ENCODE measurements around the gene RAB7A.

- TF ChIP-seq POLR2A (IDR thresholded peaks at IDR 0.05) (no peak), EP300 (IDR thresholded peaks at IDR 0.05) (no peak), POLR2AphosphoS5 (IDR thresholded peaks at IDR 0.05) (no peak)
- TF ChIP-seq, protein P1, sequence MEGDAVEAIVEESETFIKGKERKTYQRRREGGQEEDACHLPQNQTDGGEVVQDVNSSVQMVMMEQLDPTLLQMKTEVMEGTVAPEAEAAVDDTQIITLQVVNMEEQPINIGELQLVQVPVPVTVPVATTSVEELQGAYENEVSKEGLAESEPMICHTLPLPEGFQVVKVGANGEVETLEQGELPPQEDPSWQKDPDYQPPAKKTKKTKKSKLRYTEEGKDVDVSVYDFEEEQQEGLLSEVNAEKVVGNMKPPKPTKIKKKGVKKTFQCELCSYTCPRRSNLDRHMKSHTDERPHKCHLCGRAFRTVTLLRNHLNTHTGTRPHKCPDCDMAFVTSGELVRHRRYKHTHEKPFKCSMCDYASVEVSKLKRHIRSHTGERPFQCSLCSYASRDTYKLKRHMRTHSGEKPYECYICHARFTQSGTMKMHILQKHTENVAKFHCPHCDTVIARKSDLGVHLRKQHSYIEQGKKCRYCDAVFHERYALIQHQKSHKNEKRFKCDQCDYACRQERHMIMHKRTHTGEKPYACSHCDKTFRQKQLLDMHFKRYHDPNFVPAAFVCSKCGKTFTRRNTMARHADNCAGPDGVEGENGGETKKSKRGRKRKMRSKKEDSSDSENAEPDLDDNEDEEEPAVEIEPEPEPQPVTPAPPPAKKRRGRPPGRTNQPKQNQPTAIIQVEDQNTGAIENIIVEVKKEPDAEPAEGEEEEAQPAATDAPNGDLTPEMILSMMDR (IDR thresholded peaks at IDR 0.05) = no peak
Measured at GRCh38 chr3:128683957-128684356, 42.0 kb upstream of the RAB7A start.

Measured in stomach (tissue), 4 donors.